Trophoblast cell (in vitro differentiated cells and primary cell): ENCODE results near the gene FHOD1.

Experiments
- DNase-seq, 2 donors: peaks; one replicate each; pipeline ENCODE4 v3.0.0-alpha.2; 2016
- H2AFZ ChIP-seq: 2 replicates; pipeline ENCODE4 v1.6.1; 2013; ENCODE audit warnings: low read length, moderate library complexity, mild to moderate bottlenecking; ENCODE audit not compliant: insufficient read depth, poor library complexity
- H2AK5ac ChIP-seq: 2 replicates; pipeline ENCODE4 v1.6.1; 2013; ENCODE audit warnings: mild to moderate bottlenecking, low read length
- H2BK120ac ChIP-seq: 2 replicates; pipeline ENCODE4 v1.6.1; 2013; ENCODE audit warnings: low read length, mild to moderate bottlenecking, moderate library complexity; ENCODE audit not compliant: insufficient read depth, poor library complexity
- H2BK12ac ChIP-seq: 2 replicates; pipeline ENCODE4 v1.6.1; 2013; ENCODE audit warnings: mild to moderate bottlenecking, low read length, moderate library complexity
- H2BK5ac ChIP-seq: 2 replicates; pipeline ENCODE4 v1.6.1; 2013; ENCODE audit warnings: low read length, low read depth, moderate library complexity, mild to moderate bottlenecking; ENCODE audit not compliant: poor library complexity
- H3K14ac ChIP-seq: 2 replicates; pipeline ENCODE4 v1.6.1; 2013; ENCODE audit warnings: mild to moderate bottlenecking, low read length
- H3K18ac ChIP-seq: 2 replicates; pipeline ENCODE4 v1.6.1; 2013; ENCODE audit warnings: mild to moderate bottlenecking, low read length
- H3K23ac ChIP-seq: 2 replicates; pipeline ENCODE4 v1.6.1; 2013; ENCODE audit warnings: low read length
- H3K27ac ChIP-seq: 2 replicates; pipeline ENCODE4 v1.5.1; 2013; ENCODE audit warnings: low read depth, mild to moderate bottlenecking, inconsistent platforms, low read length, moderate library complexity
- H3K27me3 ChIP-seq: 2 replicates; pipeline ENCODE4 v1.6.1; 2013; ENCODE audit warnings: inconsistent platforms, mild to moderate bottlenecking, low read length, moderate library complexity; ENCODE audit not compliant: insufficient read depth
- H3K36me3 ChIP-seq, 2 experiments: 1 replicate in 1 of 2; 2 replicates in 1 of 2; pipeline ENCODE4 v1.6.1; 2013; ENCODE audit warnings: low read length in 2 of 2, mild to moderate bottlenecking in 2 of 2, moderate library complexity in 1 of 2; ENCODE audit not compliant: insufficient read depth in 2 of 2, control insufficient read depth in 1 of 2
- H3K4ac ChIP-seq: 2 replicates; pipeline ENCODE4 v1.6.1; 2013; ENCODE audit warnings: low read depth, mild to moderate bottlenecking, low read length, moderate library complexity
- H3K4me1 ChIP-seq, 2 experiments: 1 replicate in 1 of 2; 2 replicates in 1 of 2; pipeline ENCODE4 v1.6.1; 2013; ENCODE audit warnings: low read length in 2 of 2, mild to moderate bottlenecking in 2 of 2, moderate library complexity in 1 of 2; ENCODE audit not compliant: insufficient read depth in 2 of 2, control insufficient read depth in 1 of 2
- H3K4me2 ChIP-seq: 2 replicates; pipeline ENCODE4 v1.6.1; 2013; ENCODE audit warnings: inconsistent platforms, mild to moderate bottlenecking, low read length, moderate library complexity
- H3K4me3 ChIP-seq: 2 replicates; pipeline ENCODE4 v1.5.1; 2013; ENCODE audit warnings: mild to moderate bottlenecking, low read depth, low read length, inconsistent platforms
- H3K79me1 ChIP-seq: one replicate; pipeline ENCODE4 v1.6.1; 2013; ENCODE audit warnings: low read length
- H3K79me2 ChIP-seq: 2 replicates; pipeline ENCODE4 v1.6.1; 2013; ENCODE audit warnings: low read length, mild to moderate bottlenecking; ENCODE audit not compliant: control insufficient read depth, insufficient read depth, poor library complexity
- H3K9ac ChIP-seq: 2 replicates; pipeline ENCODE4 v1.6.1; 2013; ENCODE audit warnings: mild to moderate bottlenecking, low read length
- H3K9me3 ChIP-seq: 2 replicates; pipeline ENCODE4 v1.6.1; 2013; ENCODE audit warnings: low read depth, mild to moderate bottlenecking, control low read depth, inconsistent platforms, low read length; ENCODE audit not compliant: insufficient read depth
- H4K12ac ChIP-seq: 2 replicates; pipeline ENCODE4 v1.6.1; 2013; ENCODE audit warnings: low read depth, mild to moderate bottlenecking, low read length, moderate library complexity
- H4K8ac ChIP-seq: 2 replicates; pipeline ENCODE4 v1.6.1; 2013; ENCODE audit warnings: low read depth, mild to moderate bottlenecking, low read length, moderate library complexity
- H4K91ac ChIP-seq: one replicate; pipeline ENCODE4 v1.6.1; 2013; ENCODE audit warnings: low read depth, mild to moderate bottlenecking, low read length, moderate library complexity
- WGBS: extraction: QIAGEN DNeasy Blood & Tissue Kit; methylation state at CpG from one replicate; pipeline ENCODE4 v1.1.7; 2013; ENCODE audit warnings: missing lambda C conversion rate; ENCODE audit not compliant: insufficient read length, insufficient coverage; ENCODE audit errors: extremely low coverage; 5-methylcytosine and 5-hydroxymethylcytosine counted together

Gene FHOD1

DNA sequence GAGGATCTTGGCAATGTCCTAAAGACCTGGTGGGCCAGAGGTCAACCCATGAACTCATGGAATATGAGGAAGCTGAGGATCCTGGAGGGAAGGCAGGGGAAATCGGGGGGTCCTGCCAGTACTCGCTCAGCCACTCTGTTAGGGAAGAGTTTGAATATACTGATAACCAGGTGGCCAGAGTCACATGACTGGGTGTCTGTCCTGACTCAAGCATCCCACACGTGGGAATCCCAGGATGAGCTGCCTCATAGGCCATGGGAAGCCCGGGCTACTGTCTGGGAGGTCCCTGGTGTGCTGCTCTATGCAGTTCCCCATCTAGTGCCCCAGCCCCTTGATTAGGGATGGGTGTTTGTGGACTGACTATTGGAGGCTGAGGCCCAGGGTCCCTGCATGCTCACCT, 59.0 kb downstream of the FHOD1 start:
- no peak overlapping the region for H3K18ac ChIP-seq
- H2BK120ac ChIP-seq = no peak overlapping the region
- peaks cover 3% of the 10 kb centered on the region for H3K27me3 ChIP-seq
- H3K23ac ChIP-seq = no peak overlapping the region
- H2AK5ac ChIP-seq = no peak overlapping the region
- H4K12ac ChIP-seq = no peak overlapping the region
- H3K36me3 ChIP-seq = peaks cover 2 to 4% of the 10 kb centered on the region in 2 experiments
- DNase-seq = no peak
- H3K9ac ChIP-seq = no peak overlapping the region
- peaks cover 15% of the 10 kb centered on the region for H3K79me1 ChIP-seq
- no peak overlapping the region for H3K4ac ChIP-seq
- no peak overlapping the region for H3K4me2 ChIP-seq
- no peak overlapping the region for H4K91ac ChIP-seq
- H2AFZ ChIP-seq = no peak overlapping the region
- H3K4me3 ChIP-seq = no peak overlapping the region
- no peak overlapping the region for H2BK12ac ChIP-seq
- no peak overlapping the region for H3K14ac ChIP-seq
- peaks cover 6% of the 10 kb centered on the region for H3K9me3 ChIP-seq
- no peak overlapping the region for H4K8ac ChIP-seq
- peaks cover 14% of the 10 kb centered on the region for H3K79me2 ChIP-seq
- WGBS = no CpG with 5 or more reads among the region's 4 CpGs
- H3K27ac ChIP-seq = no peak overlapping the region
- H3K4me1 ChIP-seq = peaks cover 34 to 45% of the 10 kb centered on the region in 2 experiments
- no peak overlapping the region for H2BK5ac ChIP-seq

DNA sequence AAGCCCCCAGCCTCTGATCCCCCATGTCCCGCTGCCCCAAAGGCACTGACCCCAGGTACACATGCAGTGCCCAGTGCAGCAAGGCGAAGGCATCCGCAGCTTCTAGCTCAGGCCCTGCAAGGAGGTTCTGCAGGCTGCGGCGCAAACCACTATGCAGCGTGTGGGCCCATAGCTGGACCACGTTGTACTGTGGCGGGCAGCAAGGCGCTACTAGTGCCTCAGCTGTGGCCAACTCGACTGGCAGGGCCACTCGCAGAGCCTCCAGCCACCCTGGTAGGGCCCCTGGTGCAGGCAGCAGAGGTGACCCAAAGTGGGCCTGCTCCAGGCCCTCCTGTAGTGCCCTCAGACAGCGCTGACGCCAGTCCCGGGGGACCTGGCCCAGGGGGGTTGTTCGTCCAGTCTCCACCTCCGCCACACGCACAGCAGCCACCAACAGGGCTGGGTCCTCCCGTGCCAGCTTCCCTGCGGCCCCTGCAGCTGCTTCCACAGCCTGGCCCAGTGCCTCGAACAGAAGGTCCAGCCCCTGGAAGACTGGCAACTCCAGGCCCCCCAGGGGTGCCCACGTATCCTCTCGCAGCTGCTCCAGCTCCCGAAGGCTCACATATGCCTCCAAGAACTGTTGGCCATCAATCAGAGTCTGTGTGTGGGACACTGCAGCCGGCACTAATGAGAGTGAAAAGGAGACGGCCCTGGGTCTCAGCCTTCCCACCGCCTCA, 59.9 kb downstream of the FHOD1 start:
- Histone ChIP-seq H3K4me3 (no peak overlapping the region), H2AK5ac (peak overlapping the region; percentile 67), H3K27me3 (peaks cover 3% of the 10 kb centered on the region), H3K4me1 (peaks cover 26 to 42% of the 10 kb centered on the region in 2 experiments), H2BK5ac (no peak overlapping the region), H3K14ac (peak overlapping the region; percentile 21), H3K36me3 (no peaks in the 10 kb centered on the region), H4K91ac (peak overlapping the region; percentile 42), H3K4me2 (peak overlapping the region; percentile 10), H3K9ac (no peak overlapping the region), H3K18ac (no peak overlapping the region), H2AFZ (no peak overlapping the region), H3K23ac (no peak overlapping the region), H2BK12ac (peak overlapping the region; percentile 1), H3K79me2 (peaks cover 7% of the 10 kb centered on the region), H2BK120ac (peak overlapping the region; percentile 5), H3K79me1 (peaks cover 14% of the 10 kb centered on the region), H3K9me3 (peaks cover 6% of the 10 kb centered on the region), H3K27ac (peak overlapping the region; percentile 1), H3K4ac (no peak overlapping the region), H4K8ac (peak overlapping the region; percentile 31), H4K12ac (no peak overlapping the region)
- DNase-seq = no peak
- no CpG with 5 or more reads among the region's 26 CpGs for WGBS

DNA sequence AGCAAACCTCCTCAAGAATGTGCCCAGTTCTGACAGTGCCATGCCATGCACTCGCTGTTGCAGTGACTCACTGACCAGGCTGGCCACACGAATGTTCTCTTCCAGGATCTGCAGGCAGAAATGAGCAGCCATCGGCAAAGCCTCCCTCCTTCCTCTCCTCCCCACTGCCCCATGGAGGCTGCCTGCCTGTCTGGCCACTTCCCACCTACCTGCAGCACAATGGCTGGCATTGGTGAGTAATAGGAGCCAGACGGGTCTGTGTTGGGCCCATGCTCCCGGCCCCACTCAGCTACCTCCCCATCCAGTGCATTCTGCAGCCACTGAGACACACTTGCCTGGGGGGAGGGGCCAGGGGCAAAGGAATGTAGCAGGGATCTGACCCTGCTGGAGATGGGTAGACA, 60.7 kb downstream of the FHOD1 start:
- peaks cover 3% of the 10 kb centered on the region for H3K27me3 ChIP-seq
- no peak overlapping the region for H3K14ac ChIP-seq
- H2AK5ac ChIP-seq = no peak overlapping the region
- no peak overlapping the region for H4K8ac ChIP-seq
- H3K4me1 ChIP-seq = peaks cover 26 to 40% of the 10 kb centered on the region in 2 experiments
- no peak overlapping the region for H3K23ac ChIP-seq
- H2BK120ac ChIP-seq = no peak overlapping the region
- H3K4me3 ChIP-seq = no peak overlapping the region
- peak overlapping the region; percentile 10 for H3K4me2 ChIP-seq
- H3K18ac ChIP-seq = no peak overlapping the region
- H4K12ac ChIP-seq = no peak overlapping the region
- DNase-seq = peak; percentile 85 to 90
- H4K91ac ChIP-seq = no peak overlapping the region
- H3K4ac ChIP-seq = no peak overlapping the region
- H3K79me1 ChIP-seq = peaks cover 10% of the 10 kb centered on the region
- peaks cover 4% of the 10 kb centered on the region for H3K79me2 ChIP-seq
- H3K27ac ChIP-seq = peak overlapping the region; percentile 41
- H3K36me3 ChIP-seq = no peaks in the 10 kb centered on the region
- no peak overlapping the region for H2BK12ac ChIP-seq
- no CpG with 5 or more reads among the region's 5 CpGs for WGBS
- no peak overlapping the region for H2BK5ac ChIP-seq
- H2AFZ ChIP-seq = no peak overlapping the region
- peaks cover 6% of the 10 kb centered on the region for H3K9me3 ChIP-seq
- no peak overlapping the region for H3K9ac ChIP-seq

DNA sequence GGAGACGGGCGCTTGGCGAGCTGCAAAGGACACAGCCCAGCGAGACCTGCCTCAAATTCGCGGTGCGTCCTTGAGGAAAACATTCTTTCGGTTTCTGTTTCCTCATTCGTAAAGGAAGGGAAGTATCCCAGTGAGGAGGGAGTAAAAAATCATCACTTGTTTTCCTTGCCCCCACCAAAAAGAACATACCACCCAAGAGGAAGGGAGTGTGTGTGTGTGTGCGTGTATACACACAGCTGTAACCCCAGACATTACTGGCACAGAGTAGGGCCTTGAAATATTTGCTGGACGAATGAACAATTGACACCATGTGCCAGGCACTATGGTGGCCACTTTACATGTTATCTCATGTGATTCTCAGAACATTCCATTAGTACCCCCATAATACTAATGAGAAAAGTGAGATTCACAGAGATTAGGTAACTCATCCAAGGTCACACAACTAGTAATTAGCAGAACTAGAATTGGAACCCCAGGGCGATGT, 61.6 kb downstream of the FHOD1 start:
- no peak overlapping the region for H2AK5ac ChIP-seq
- no peak overlapping the region for H3K4me2 ChIP-seq
- no peak overlapping the region for H4K8ac ChIP-seq
- no peak overlapping the region for H4K91ac ChIP-seq
- no peak overlapping the region for H3K23ac ChIP-seq
- H3K79me1 ChIP-seq = peaks cover 10% of the 10 kb centered on the region
- H3K4me3 ChIP-seq = no peak overlapping the region
- H3K14ac ChIP-seq = no peak overlapping the region
- H3K36me3 ChIP-seq = no peaks in the 10 kb centered on the region
- H3K79me2 ChIP-seq = peaks cover 4% of the 10 kb centered on the region
- peaks cover 6% of the 10 kb centered on the region for H3K9me3 ChIP-seq
- H2BK12ac ChIP-seq = no peak overlapping the region
- DNase-seq = no peak
- H3K18ac ChIP-seq = no peak overlapping the region
- H3K4me1 ChIP-seq = peaks cover 26 to 38% of the 10 kb centered on the region in 2 experiments
- no CpG with 5 or more reads among the region's 12 CpGs for WGBS
- H2BK120ac ChIP-seq = no peak overlapping the region
- no peak overlapping the region for H4K12ac ChIP-seq
- H2BK5ac ChIP-seq = no peak overlapping the region
- no peak overlapping the region for H2AFZ ChIP-seq
- H3K27ac ChIP-seq = no peak overlapping the region
- peaks cover 3% of the 10 kb centered on the region for H3K27me3 ChIP-seq
- H3K4ac ChIP-seq = no peak overlapping the region
- no peak overlapping the region for H3K9ac ChIP-seq
